Endothelial cell of umbilical vein (primary cell): ENCODE results near the gene RLF.

Experiments
- EZH2 ChIP-seq: IDR thresholded peaks from 2 replicates; pipeline ENCODE4 v1.6.1; 2012; ENCODE audit warnings: borderline replicate concordance, low read depth, mild to moderate bottlenecking, moderate library complexity, low read length, inconsistent platforms; ENCODE audit not compliant: severe bottlenecking
- JUN ChIP-seq: IDR thresholded peaks from 2 replicates; pipeline ENCODE4 v1.6.1; 2011; ENCODE audit warnings: borderline replicate concordance, low read depth; ENCODE audit not compliant: insufficient read length, insufficient read depth
- POLR2A ChIP-seq: IDR thresholded peaks from 2 replicates; pipeline ENCODE4 v1.6.1; 2012; ENCODE audit warnings: low read depth, mild to moderate bottlenecking, control low read depth, low read length
- TF ChIP-seq, protein P1 (sequence below): IDR thresholded peaks from 2 replicates; pipeline ENCODE4 v1.6.1; 2011; ENCODE audit not compliant: insufficient read depth, insufficient read length
- TF ChIP-seq, protein P2 (sequence below), 2 donors: IDR thresholded peaks; 1 replicate in 1 of 2; 2 replicates in 1 of 2; pipeline ENCODE4 v1.5.1; 2011; ENCODE audit warnings: low read length in 2 of 2, mild to moderate bottlenecking in 2 of 2, moderate library complexity in 2 of 2, control low read depth in 1 of 2, inconsistent platforms in 1 of 2, low read depth in 1 of 2; ENCODE audit not compliant: insufficient read depth in 1 of 2; ENCODE audit errors: extremely low read depth in 1 of 2

- TF ChIP-seq POLR2A = no peak
- TF ChIP-seq EZH2 = no peak
- TF ChIP-seq, protein P1, sequence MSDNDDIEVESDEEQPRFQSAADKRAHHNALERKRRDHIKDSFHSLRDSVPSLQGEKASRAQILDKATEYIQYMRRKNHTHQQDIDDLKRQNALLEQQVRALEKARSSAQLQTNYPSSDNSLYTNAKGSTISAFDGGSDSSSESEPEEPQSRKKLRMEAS = no peak
- TF ChIP-seq, protein P2, sequence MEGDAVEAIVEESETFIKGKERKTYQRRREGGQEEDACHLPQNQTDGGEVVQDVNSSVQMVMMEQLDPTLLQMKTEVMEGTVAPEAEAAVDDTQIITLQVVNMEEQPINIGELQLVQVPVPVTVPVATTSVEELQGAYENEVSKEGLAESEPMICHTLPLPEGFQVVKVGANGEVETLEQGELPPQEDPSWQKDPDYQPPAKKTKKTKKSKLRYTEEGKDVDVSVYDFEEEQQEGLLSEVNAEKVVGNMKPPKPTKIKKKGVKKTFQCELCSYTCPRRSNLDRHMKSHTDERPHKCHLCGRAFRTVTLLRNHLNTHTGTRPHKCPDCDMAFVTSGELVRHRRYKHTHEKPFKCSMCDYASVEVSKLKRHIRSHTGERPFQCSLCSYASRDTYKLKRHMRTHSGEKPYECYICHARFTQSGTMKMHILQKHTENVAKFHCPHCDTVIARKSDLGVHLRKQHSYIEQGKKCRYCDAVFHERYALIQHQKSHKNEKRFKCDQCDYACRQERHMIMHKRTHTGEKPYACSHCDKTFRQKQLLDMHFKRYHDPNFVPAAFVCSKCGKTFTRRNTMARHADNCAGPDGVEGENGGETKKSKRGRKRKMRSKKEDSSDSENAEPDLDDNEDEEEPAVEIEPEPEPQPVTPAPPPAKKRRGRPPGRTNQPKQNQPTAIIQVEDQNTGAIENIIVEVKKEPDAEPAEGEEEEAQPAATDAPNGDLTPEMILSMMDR (IDR thresholded peaks at IDR 0.05; ENCODE audit: extremely low read depth in 1 of 2, insufficient read depth in 1 of 2, low read depth in 1 of 2, low read length in 2 of 2) = no peak
- TF ChIP-seq JUN = no peak
Observed at GRCh38 chr1:40244138-40244744, 83.1 kb downstream of the RLF start.
